A549 (cell line): ENCODE data around the gene RNF32. TPM values are rescaled to one million over a fixed set of nuclear protein-coding genes. Genes with fewer than 3 reads are reported as not detected.

Experiments
- ATAC-seq, 2 experiments: fragments of 200-7000 bp in 1 of 2; fragments of >200 bp in 1 of 2; cut with Nextera tagmentation in 1 of 2; cut with Tn5 transposase in 1 of 2; 3 replicates each; pipeline versions ENCODE4 v1.8.0 to v1.9.1; 2018 to 2020; ENCODE audit warnings: mild to moderate bottlenecking in 1 of 2, moderate library complexity in 1 of 2
- CTCF ChIA-PET: fragments of 300-600 bp; sonication (Branson Sonifier 250); formaldehyde crosslinking; extraction: SDS; loops from one replicate; lab custom pipeline; 2021; ENCODE audit warnings: antibody characterized with exemption, inconsistent platforms; lab: Yijun Ruan, JAX
- POLR2A ChIA-PET: fragments of 350-600 bp; formaldehyde crosslinking; extraction: SDS; loops from one replicate; lab custom pipeline; 2021; ENCODE audit warnings: antibody characterized with exemption, inconsistent platforms; lab: Yijun Ruan, JAX
- DNase-seq, 2 experiments: peaks; one replicate each; pipeline versions ENCODE4 v3.0.0 to v3.0.0-alpha.2; 2011 to 2016; ENCODE audit warnings: low read depth in 1 of 2, low spot score in 1 of 2
- FAIRE-seq: peaks from 2 replicates; lab custom pipeline; 2011; peaks lifted over from hg19 to GRCh38; lab: Jason Lieb, UNC
- H3K27ac ChIP-seq, 2 experiments: fragments of >200 bp; sonication (Bioruptor Twin); formaldehyde crosslinking; 3 replicates each; pipeline ENCODE4 v1.5.1; 2016 to 2017
- H3K4me1 ChIP-seq: fragments of >200 bp; sonication (Bioruptor Twin); formaldehyde crosslinking; 3 replicates; pipeline ENCODE4 v1.6.1; 2016
- H3K4me2 ChIP-seq: fragments of >200 bp; sonication (Bioruptor Twin); formaldehyde crosslinking; 3 replicates; pipeline ENCODE4 v1.6.1; 2016
- H3K4me3 ChIP-seq: fragments of >200 bp; sonication (Bioruptor Twin); formaldehyde crosslinking; 3 replicates; pipeline ENCODE4 v1.5.1; 2016
- H3K9me3 ChIP-seq: fragments of >200 bp; sonication (Bioruptor Twin); formaldehyde crosslinking; 3 replicates; pipeline ENCODE4 v1.6.1; 2016
- ATOH8 ChIP-seq: fragments of 250-450 bp; sonication (Bioruptor Pico); IDR thresholded peaks from 2 replicates; pipeline ENCODE4 v1.5.0; 2020; ENCODE audit warnings: low read depth, mild to moderate bottlenecking, moderate library complexity
- CBX8 ChIP-seq: fragments of 200-600 bp; sonication (generic); IDR thresholded peaks from 2 replicates; pipeline ENCODE4 v1.6.1; 2016
- CEBPB ChIP-seq, 2 experiments: fragments of >200 bp in 1 of 2; sonication (Bioruptor Twin) in 1 of 2; formaldehyde crosslinking in 1 of 2; IDR thresholded peaks; 2 replicates each; pipeline ENCODE4 v1.6.1; 2012 to 2016
- CHD4 ChIP-seq: fragments of 200-600 bp; sonication (generic); IDR thresholded peaks from 2 replicates; pipeline ENCODE4 v1.6.1; 2016; ENCODE audit warnings: antibody characterized with exemption, mild to moderate bottlenecking, borderline replicate concordance
- EHF ChIP-seq: fragments of 250-450 bp; sonication (Bioruptor Pico); IDR thresholded peaks from 2 replicates; pipeline ENCODE4 v1.5.0; 2020; ENCODE audit warnings: mild to moderate bottlenecking
- EP300 ChIP-seq, 2 experiments: fragments of >200 bp; sonication (Bioruptor Twin); formaldehyde crosslinking; IDR thresholded peaks; 2 replicates in 1 of 2; 3 replicates in 1 of 2; pipeline ENCODE4 v1.6.1; 2016 to 2017
- FOSB ChIP-seq: fragments of 250-450 bp; sonication (Bioruptor Pico); IDR thresholded peaks from 2 replicates; pipeline ENCODE4 v1.5.0; 2020; ENCODE audit warnings: mild to moderate bottlenecking, moderate library complexity
- HDAC2 ChIP-seq: fragments of 200-600 bp; sonication (generic); IDR thresholded peaks from 2 replicates; pipeline ENCODE4 v1.6.1; 2016
- HOXA7 ChIP-seq: fragments of 250-450 bp; sonication (Bioruptor Pico); IDR thresholded peaks from 2 replicates; pipeline ENCODE4 v1.5.0; 2020; ENCODE audit warnings: mild to moderate bottlenecking, moderate library complexity
- HOXB13 ChIP-seq: fragments of 250-450 bp; sonication (Bioruptor Pico); IDR thresholded peaks from 2 replicates; pipeline ENCODE4 v1.5.0; 2020; ENCODE audit warnings: low read depth, mild to moderate bottlenecking, moderate library complexity
- HOXB5 ChIP-seq: fragments of 250-450 bp; sonication (Bioruptor Pico); IDR thresholded peaks from 2 replicates; pipeline ENCODE4 v1.5.0; 2020; ENCODE audit warnings: mild to moderate bottlenecking, moderate library complexity
- JUN ChIP-seq, 2 experiments: fragments of >200 bp; sonication (Bioruptor Twin); formaldehyde crosslinking; IDR thresholded peaks; 2 replicates in 1 of 2; 3 replicates in 1 of 2; pipeline ENCODE4 v1.6.1; 2016 to 2017
- KDM1A ChIP-seq: fragments of 200-600 bp; sonication (generic); IDR thresholded peaks from 2 replicates; pipeline ENCODE4 v1.6.1; 2016; ENCODE audit warnings: low read depth, mild to moderate bottlenecking
- KDM5A ChIP-seq: fragments of 200-600 bp; sonication (generic); IDR thresholded peaks from 2 replicates; pipeline ENCODE4 v1.6.1; 2016; ENCODE audit warnings: antibody characterized with exemption, mild to moderate bottlenecking
- MAZ ChIP-seq: fragments of 150-350 bp; IDR thresholded peaks from 2 replicates; pipeline ENCODE4 v1.6.1; 2014; ENCODE audit warnings: antibody characterized with exemption, low read depth, low read length, borderline replicate concordance
- NPAS2 ChIP-seq: fragments of 250-450 bp; sonication (Bioruptor Pico); IDR thresholded peaks from 2 replicates; pipeline ENCODE4 v1.8.0; 2022; ENCODE audit warnings: mild to moderate bottlenecking, moderate library complexity, borderline replicate concordance
- NR3C1 ChIP-seq: fragments of >200 bp; sonication (Bioruptor Twin); formaldehyde crosslinking; IDR thresholded peaks from 3 replicates; pipeline ENCODE4 v1.6.1; 2017
- POLR2A ChIP-seq: IDR thresholded peaks from 2 replicates; pipeline ENCODE4 v1.6.1; 2012; ENCODE audit warnings: mild to moderate bottlenecking, low read length
- RARB ChIP-seq: fragments of 250-450 bp; sonication (Bioruptor Pico); IDR thresholded peaks from 2 replicates; pipeline ENCODE4 v1.8.0; 2021; ENCODE audit warnings: mild to moderate bottlenecking, moderate library complexity
- RCOR1 ChIP-seq: fragments of 150-350 bp; IDR thresholded peaks from 2 replicates; pipeline ENCODE4 v1.6.1; 2014; ENCODE audit warnings: antibody characterized with exemption, low read length, low read depth
- RFX5 ChIP-seq: fragments of 450-650 bp; IDR thresholded peaks from 2 replicates; pipeline ENCODE4 v1.7.1; 2014; ENCODE audit warnings: antibody characterized with exemption, mild to moderate bottlenecking, moderate library complexity
- TFCP2L1 ChIP-seq: fragments of 250-450 bp; sonication (Bioruptor Pico); IDR thresholded peaks from 2 replicates; pipeline ENCODE4 v1.5.0; 2021; ENCODE audit warnings: mild to moderate bottlenecking
- TP53 ChIP-seq: fragments of 250-450 bp; sonication (Bioruptor Pico); IDR thresholded peaks from 2 replicates; pipeline ENCODE4 v1.5.0; 2021; ENCODE audit warnings: mild to moderate bottlenecking, moderate library complexity
- ZC3H11A ChIP-seq: fragments of 450-650 bp; IDR thresholded peaks from 2 replicates; pipeline ENCODE4 v1.6.1; 2014; ENCODE audit warnings: antibody characterized with exemption, mild to moderate bottlenecking
- ZNF302 ChIP-seq: fragments of 250-450 bp; sonication (Bioruptor Pico); IDR thresholded peaks from 2 replicates; pipeline ENCODE4 v1.9.0; 2021; ENCODE audit warnings: inconsistent platforms, mild to moderate bottlenecking, moderate library complexity
- WGBS: methylation state at CpG from one replicate; pipeline ENCODE4 v1.1.6; 2017; ENCODE audit errors: missing lambda C conversion rate; 5-methylcytosine and 5-hydroxymethylcytosine counted together
- polyA plus RNA-seq, 4 experiments: library from polyadenylated mRNA; depleted of rRNA in 3 of 4; stranded (reverse); fragments of >200 nt; fragmentation: RNase III in 1 of 4; extraction: RNeasy Plus Mini Kit Qiagen cat#74134 plus additional on column Dnase treatment in 1 of 4; gene quantifications; 2 replicates in 3 of 4; 3 replicates in 1 of 4; pipeline ENCODE4 v1.2.3, GENCODE V29; 2011 to 2017
- TF ChIP-seq, protein P1 (sequence below): fragments of 450-650 bp; IDR thresholded peaks from 2 replicates; pipeline ENCODE4 v1.6.1; 2014; ENCODE audit warnings: antibody characterized with exemption
- TF ChIP-seq, protein P2 (sequence below): fragments of >200 bp; sonication (Bioruptor Twin); formaldehyde crosslinking; IDR thresholded peaks from 3 replicates; pipeline ENCODE4 v1.5.1; 2016

RNF32 gene
- polyA plus RNA-seq, 2 of the 4 experiments (the other 2 are of a cell fraction): 1.8 to 2.8 TPM

DNA sequence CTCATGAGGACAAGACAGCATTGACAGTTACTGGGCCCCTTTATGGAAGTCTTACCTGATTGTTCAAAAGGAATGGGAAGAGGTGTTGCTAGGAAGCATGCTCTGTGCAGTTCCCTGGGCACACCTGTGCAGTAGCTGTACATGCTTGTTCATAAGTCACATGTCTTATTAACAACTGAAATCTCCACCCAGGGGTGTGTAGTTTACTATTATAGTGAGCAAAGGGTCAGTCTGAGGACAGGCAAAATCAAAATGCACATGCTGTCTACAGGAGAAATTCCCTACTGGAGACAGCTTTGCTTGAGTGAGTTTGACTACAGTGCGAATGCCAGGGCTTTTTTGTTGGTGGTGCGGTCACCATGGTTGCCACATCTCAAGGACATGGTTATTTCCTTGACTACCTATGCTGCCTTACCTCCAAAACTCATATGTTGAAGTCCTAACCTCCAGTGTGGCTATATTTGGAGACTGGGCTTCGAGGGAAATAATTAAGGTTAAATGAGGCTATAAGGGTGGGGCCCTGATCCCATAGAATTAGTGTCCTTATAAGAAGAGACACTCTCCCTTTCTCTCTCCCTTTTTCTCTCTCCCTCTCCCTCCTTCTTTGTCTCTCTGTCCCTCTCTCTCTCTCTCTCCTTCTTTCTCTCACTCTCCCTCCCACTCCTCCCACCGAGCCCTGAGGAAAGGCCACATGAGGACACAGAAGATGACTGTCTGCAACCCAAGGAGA lies 48.3 kb upstream of the RNF32 start:
- DNase-seq (no peak), ATAC-seq (no peak), FAIRE-seq (no peak)
- Histone ChIP-seq H3K9me3 (no peaks in the 10 kb centered on the region), H3K27ac (no peak overlapping the region), H3K4me3 (no peak overlapping the region), H3K4me2 (no peak overlapping the region), H3K4me1 (no peaks in the 10 kb centered on the region)
- WGBS: 44% methylated on average over 4 of the region's 4 CpGs
- no peak for TF ChIP-seq MAZ
- no peak for TF ChIP-seq JUN (IDR thresholded peaks at IDR 0.05)
- TF ChIP-seq CHD4: no peak
- POLR2A ChIA-PET: no interaction called here
- CTCF ChIA-PET: interaction anchor here (1.3 to 1.4 kb wide), 2 partner anchors 11 to 26 kb away, joined by 3 to 4 read pairs; no protein-coding TSS in a partner anchor

DNA sequence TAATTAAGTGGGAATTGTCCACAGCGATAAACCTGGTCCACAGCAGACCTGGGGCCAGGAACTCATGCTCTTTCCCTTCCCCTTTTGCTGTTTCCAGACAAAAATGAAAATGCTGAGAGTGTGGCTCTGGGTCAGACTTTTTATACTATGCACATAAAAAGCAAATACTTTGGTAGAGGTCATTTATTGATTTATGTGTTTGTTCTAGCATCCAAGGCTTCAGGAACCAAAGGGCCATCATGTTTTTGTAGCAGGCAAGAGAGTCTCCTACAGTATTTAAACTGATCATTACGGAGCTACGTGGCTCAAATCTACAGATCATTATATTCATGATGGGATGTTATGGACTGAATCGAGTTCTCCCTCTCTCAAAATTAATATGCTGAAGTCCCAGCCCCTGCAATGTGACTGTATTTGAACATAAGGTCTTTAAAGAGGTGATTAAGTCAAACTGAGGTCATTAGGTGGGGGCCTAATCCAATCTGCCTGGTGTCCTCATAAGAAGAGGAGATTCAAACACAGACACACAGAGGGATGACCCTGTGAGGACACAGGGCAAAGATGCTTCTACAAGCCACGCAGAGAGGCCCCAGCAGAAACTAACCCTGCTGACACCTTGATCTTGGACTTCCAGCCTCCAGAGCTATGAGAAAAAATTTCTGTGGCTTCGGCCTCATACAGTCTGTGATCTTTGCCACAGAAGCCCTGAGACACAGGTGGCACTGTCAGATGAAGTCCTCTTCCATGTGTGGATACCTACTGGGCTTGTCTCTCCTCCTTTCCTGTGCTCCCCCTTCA lies 46.1 kb upstream of the RNF32 start:
- no peaks in the 10 kb centered on the region for H3K9me3 ChIP-seq
- H3K4me1 ChIP-seq: no peaks in the 10 kb centered on the region
- TF ChIP-seq CEBPB (IDR thresholded peaks at IDR 0.05) (no peak), RFX5 (no peak), NR3C1 (no peak), TFCP2L1 (no peak), ATOH8 (no peak), EHF (CRISPR knock-in tag) (no peak)
- no peak for DNase-seq
- 38% methylated on average over 3 of the region's 6 CpGs for WGBS
- ATAC-seq: no peak
- ChIA-PET CTCF (interaction anchor here (1.0 kb wide), 1 partner anchor 310 kb away, joined by 3 read pairs; no protein-coding TSS in a partner anchor), POLR2A (no interaction called here)
- no peak overlapping the region for H3K27ac ChIP-seq
- no peak for FAIRE-seq
- H3K4me3 ChIP-seq: no peak overlapping the region
- H3K4me2 ChIP-seq: no peak overlapping the region

DNA sequence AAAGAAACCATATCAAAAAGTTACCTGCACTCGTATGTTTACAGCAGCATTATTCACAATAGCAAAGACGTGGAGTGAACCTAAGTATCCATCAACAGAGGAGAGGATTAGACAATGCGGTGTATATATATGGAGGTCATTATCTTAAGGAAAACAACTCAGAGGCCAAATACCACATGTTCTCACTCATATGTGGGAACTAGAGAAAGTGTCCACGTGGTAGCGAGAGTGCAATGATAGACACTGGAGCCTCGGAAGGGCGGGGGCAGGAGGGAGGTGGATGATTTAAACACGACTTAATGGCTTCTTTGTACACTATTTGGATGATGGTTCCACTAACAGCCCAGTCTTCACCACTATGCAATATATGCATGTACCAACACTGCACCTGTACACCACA lies 40.1 kb upstream of the RNF32 start:
- no peak for FAIRE-seq

More for the DNA sequence above, 40.1 kb upstream of the RNF32 start:
- Histone ChIP-seq H3K9me3 (no peaks in the 10 kb centered on the region), H3K4me1 (no peaks in the 10 kb centered on the region), H3K4me3 (no peak overlapping the region), H3K4me2 (no peak overlapping the region), H3K27ac (no peak overlapping the region)
- ATAC-seq (no peak), DNase-seq (no peak)
- POLR2A ChIA-PET: no interaction called here
- TF ChIP-seq KDM5A (no peak), ATOH8 (no peak), HOXA7 (CRISPR knock-in tag) (no peak), EHF (CRISPR knock-in tag) (no peak), ZC3H11A (no peak), FOSB (CRISPR knock-in tag) (no peak), HDAC2 (no peak), NPAS2 (CRISPR knock-in tag) (no peak), RCOR1 (no peak), HOXB13 (CRISPR knock-in tag) (no peak), EP300 (IDR thresholded peaks at IDR 0.05) (no peak), KDM1A (no peak), HOXB5 (no peak), ZNF302 (CRISPR knock-in tag) (no peak), RARB (no peak), CBX8 (no peak), TP53 (CRISPR knock-in tag) (no peak), POLR2A (no peak)
- TF ChIP-seq, protein P1, sequence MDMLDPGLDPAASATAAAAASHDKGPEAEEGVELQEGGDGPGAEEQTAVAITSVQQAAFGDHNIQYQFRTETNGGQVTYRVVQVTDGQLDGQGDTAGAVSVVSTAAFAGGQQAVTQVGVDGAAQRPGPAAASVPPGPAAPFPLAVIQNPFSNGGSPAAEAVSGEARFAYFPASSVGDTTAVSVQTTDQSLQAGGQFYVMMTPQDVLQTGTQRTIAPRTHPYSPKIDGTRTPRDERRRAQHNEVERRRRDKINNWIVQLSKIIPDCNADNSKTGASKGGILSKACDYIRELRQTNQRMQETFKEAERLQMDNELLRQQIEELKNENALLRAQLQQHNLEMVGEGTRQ: no peak
- TF ChIP-seq, protein P2, sequence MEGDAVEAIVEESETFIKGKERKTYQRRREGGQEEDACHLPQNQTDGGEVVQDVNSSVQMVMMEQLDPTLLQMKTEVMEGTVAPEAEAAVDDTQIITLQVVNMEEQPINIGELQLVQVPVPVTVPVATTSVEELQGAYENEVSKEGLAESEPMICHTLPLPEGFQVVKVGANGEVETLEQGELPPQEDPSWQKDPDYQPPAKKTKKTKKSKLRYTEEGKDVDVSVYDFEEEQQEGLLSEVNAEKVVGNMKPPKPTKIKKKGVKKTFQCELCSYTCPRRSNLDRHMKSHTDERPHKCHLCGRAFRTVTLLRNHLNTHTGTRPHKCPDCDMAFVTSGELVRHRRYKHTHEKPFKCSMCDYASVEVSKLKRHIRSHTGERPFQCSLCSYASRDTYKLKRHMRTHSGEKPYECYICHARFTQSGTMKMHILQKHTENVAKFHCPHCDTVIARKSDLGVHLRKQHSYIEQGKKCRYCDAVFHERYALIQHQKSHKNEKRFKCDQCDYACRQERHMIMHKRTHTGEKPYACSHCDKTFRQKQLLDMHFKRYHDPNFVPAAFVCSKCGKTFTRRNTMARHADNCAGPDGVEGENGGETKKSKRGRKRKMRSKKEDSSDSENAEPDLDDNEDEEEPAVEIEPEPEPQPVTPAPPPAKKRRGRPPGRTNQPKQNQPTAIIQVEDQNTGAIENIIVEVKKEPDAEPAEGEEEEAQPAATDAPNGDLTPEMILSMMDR: no peak
- TF ChIP-seq, all 56 proteins: peak for 0
- CTCF ChIA-PET: no interaction called here
- 47% methylated on average over 8 of the region's 8 CpGs for WGBS
